NCI-H2081 (cell line): ENCODE measurements around the gene PCDHA1.
A peak's percentile ranks its signal among the peaks of the same experiment; 100 is the strongest.

Experiments
- DNase-seq, 2 experiments: peaks; one replicate each; lab custom pipeline; 2025; lab: John Stamatoyannopoulos, UW

The PCDHA1 gene

GRCh38 chr5:140988608-140989007 lies 202.7 kb downstream of the PCDHA1 start:
- no peak for DNase-seq

GRCh38 chr5:140989254-140990020 lies 203.5 kb downstream of the PCDHA1 start:
- DNase-seq: no peak

- DNase-seq: peak in 1 of 2 experiments; percentile 30
These were observed 206.9 kb downstream of the PCDHA1 start for GRCh38 chr5:140992828-140993227.

- no peak for DNase-seq
These were observed 210.1 kb downstream of the PCDHA1 start for GRCh38 chr5:140996060-140996459.

GRCh38 chr5:140998921-140999410 lies 213.0 kb downstream of the PCDHA1 start:
- DNase-seq: no peak

GRCh38 chr5:141001446-141001843 lies 215.5 kb downstream of the PCDHA1 start:
- peak; percentile 41 to 70 for DNase-seq

- DNase-seq: peak; percentile 63 to 81
These were observed 216.1 kb downstream of the PCDHA1 start for GRCh38 chr5:141001844-141002604.

GRCh38 chr5:141002605-141002965 lies 216.6 kb downstream of the PCDHA1 start:
- DNase-seq: no peak

- no peak for DNase-seq
These were observed 217.1 kb downstream of the PCDHA1 start for GRCh38 chr5:141003031-141003430.

- peak; percentile 62 to 84 for DNase-seq
These were observed 218.1 kb downstream of the PCDHA1 start for GRCh38 chr5:141003791-141004611.

- no peak for DNase-seq
These were observed 221.9 kb downstream of the PCDHA1 start for GRCh38 chr5:141007791-141008190.

- no peak for DNase-seq
These were observed 224.3 kb downstream of the PCDHA1 start for GRCh38 chr5:141010047-141010793.

- no peak for DNase-seq
These were observed 232.0 kb downstream of the PCDHA1 start for GRCh38 chr5:141017943-141018342.

GRCh38 chr5:141022384-141022783 lies 236.4 kb downstream of the PCDHA1 start:
- no peak for DNase-seq

GRCh38 chr5:141031006-141031405 lies 245.1 kb downstream of the PCDHA1 start:
- no peak for DNase-seq

- DNase-seq: no peak
These were observed 246.7 kb downstream of the PCDHA1 start for GRCh38 chr5:141032626-141033025.

GRCh38 chr5:141039061-141039460 lies 253.1 kb downstream of the PCDHA1 start:
- no peak for DNase-seq

GRCh38 chr5:141039517-141039916 lies 253.6 kb downstream of the PCDHA1 start:
- DNase-seq: peak; percentile 33 to 54

- peak; percentile 77 to 82 for DNase-seq
These were observed 254.3 kb downstream of the PCDHA1 start for GRCh38 chr5:141040093-141040770.

- DNase-seq: peak; percentile 96 to 98
These were observed 255.0 kb downstream of the PCDHA1 start for GRCh38 chr5:141040771-141041426.
